UCSD-AML1 (cell line): ENCODE results near the gene IRF8.
"Not testable (repeated sequence)": the region's sequence is repeated elsewhere in the genome, so short reads cannot be mapped to it uniquely, and the experiment has no call there.

ENCODE experiments used
- DNase-seq: peaks from one replicate; lab custom pipeline; 2025; ENCODE audit not compliant: unreplicated experiment; lab: John Stamatoyannopoulos, UW

Gene IRF8

GRCh38 chr16:85892760-85893159, 6.2 kb upstream of the IRF8 start:
- no peak for DNase-seq

GRCh38 chr16:85894266-85894665, 4.7 kb upstream of the IRF8 start:
- DNase-seq: no peak

GRCh38 chr16:85897382-85897781, 1.6 kb upstream of the IRF8 start:
- no peak for DNase-seq

GRCh38 chr16:85899444-85899843, 482 bp downstream of the IRF8 start:
- DNase-seq: no peak

- DNase-seq: no peak
Measured at GRCh38 chr16:85900027-85900792, 1.2 kb downstream of the IRF8 start.

- DNase-seq: no peak
Measured at GRCh38 chr16:85901110-85901509, 2.1 kb downstream of the IRF8 start.

GRCh38 chr16:85901773-85902365, 2.9 kb downstream of the IRF8 start:
- no peak for DNase-seq

- DNase-seq: no peak
Measured at GRCh38 chr16:85902366-85903155, 3.6 kb downstream of the IRF8 start.

GRCh38 chr16:85903559-85903958, 4.6 kb downstream of the IRF8 start:
- no peak for DNase-seq

GRCh38 chr16:85905110-85906095, 6.4 kb downstream of the IRF8 start:
- DNase-seq: no peak

GRCh38 chr16:85906349-85906748, 7.4 kb downstream of the IRF8 start:
- no peak for DNase-seq

- DNase-seq: not testable (repeated sequence)
Measured at GRCh38 chr16:85907231-85907630, 8.3 kb downstream of the IRF8 start.

- no peak for DNase-seq
Measured at GRCh38 chr16:85908444-85908843, 9.5 kb downstream of the IRF8 start.

- no peak for DNase-seq
Measured at GRCh38 chr16:85908889-85909589, 10.1 kb downstream of the IRF8 start.

- DNase-seq: no peak
Measured at GRCh38 chr16:85909932-85910853, 11.2 kb downstream of the IRF8 start.

GRCh38 chr16:85910854-85911247, 11.9 kb downstream of the IRF8 start:
- DNase-seq: no peak

GRCh38 chr16:85911251-85911930, 12.4 kb downstream of the IRF8 start:
- no peak for DNase-seq

GRCh38 chr16:85912211-85912974, 13.4 kb downstream of the IRF8 start:
- DNase-seq: no peak
